GM18505 (cell line): Measurements from ENCODE around the gene MYZAP.

Source experiments
- ATAC-seq: cut with Tn5 transposase; IDR thresholded peaks from one replicate; pipeline ENCODE4 v1.9.1; 2021; ENCODE audit not compliant: unreplicated experiment
- POLR2A ChIP-seq: IDR thresholded peaks from 4 replicates; pipeline ENCODE4 v1.6.1; 2011; ENCODE audit warnings: borderline replicate concordance; ENCODE audit not compliant: insufficient read depth, insufficient read length; ENCODE audit errors: extremely low read depth

MYZAP gene

DNA sequence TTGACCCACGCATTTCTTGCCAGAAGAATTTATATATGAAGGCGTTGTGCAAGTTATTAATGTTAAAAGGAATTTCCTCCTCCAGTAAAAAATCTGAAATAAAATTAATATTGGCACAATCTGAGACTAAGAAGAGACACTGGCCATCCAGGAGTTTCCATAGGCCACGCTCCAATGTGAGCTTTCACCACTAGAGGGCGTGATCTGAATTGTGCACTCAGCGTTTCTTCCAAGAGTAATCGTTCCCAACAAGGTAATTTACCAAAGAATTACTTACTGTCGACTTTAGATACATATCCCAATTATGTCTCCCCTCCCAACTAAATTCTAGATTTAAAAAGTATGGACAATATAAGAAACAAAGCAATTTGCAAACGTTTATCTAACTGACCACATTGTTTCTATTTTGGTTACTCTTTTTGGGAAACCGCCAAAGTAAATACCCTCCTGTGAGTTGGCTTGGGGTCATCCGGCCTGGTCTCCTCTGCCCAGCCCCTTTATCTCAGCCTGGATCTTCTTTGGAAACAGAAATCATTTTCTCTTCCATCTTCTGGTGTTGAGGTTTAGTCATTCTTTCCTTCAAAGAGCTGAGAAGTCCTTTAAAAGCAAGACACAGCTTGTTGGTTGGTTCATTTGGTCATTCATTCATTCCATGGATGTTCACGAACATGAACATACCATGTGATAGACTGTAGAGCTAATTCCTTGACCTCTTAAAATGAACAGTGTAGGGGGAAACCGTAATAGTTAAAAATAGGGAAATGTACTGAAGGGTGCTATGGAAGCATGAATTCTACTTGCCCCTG is 141.0 kb downstream of the MYZAP start:
- TF ChIP-seq POLR2A, result no peak
- ATAC-seq, result no peak

GRCh38 chr15:57734860-57735259 is 143.2 kb downstream of the MYZAP start:
- no peak for ATAC-seq
- no peak for TF ChIP-seq POLR2A
